Stomach (tissue), 9 donors: ENCODE measurements around the gene DIDO1. TPM values are rescaled to one million over a fixed set of nuclear protein-coding genes. Genes with fewer than 3 reads are reported as not detected.

Experiments
- DNase-seq, 2 donors: peaks; one replicate each; pipeline versions ENCODE4 v3.0.0 to v3.0.0-alpha.2; 2013 to 2019
- H3K27ac ChIP-seq, 5 donors: fragments of 200-600 bp in 4 of 5; sonication (generic) in 4 of 5; one replicate each; pipeline ENCODE4 v1.5.1; 2013 to 2019; ENCODE audit warnings: mild to moderate bottlenecking in 1 of 5, moderate library complexity in 1 of 5
- H3K27me3 ChIP-seq, 3 donors: fragments of 200-600 bp; sonication (generic); one replicate each; pipeline ENCODE4 v1.5.1; 2017 to 2019; ENCODE audit warnings: mixed run types in 1 of 3
- H3K36me3 ChIP-seq, 4 donors: fragments of 200-600 bp; sonication (generic); 1 replicate in 3 of 4; 2 replicates in 1 of 4; pipeline ENCODE4 v1.5.1; 2016 to 2019
- H3K4me1 ChIP-seq, 4 donors: fragments of 200-600 bp; sonication (generic); one replicate each; pipeline ENCODE4 v1.5.1; 2016 to 2019
- H3K4me3 ChIP-seq, 4 donors: fragments of 200-600 bp; sonication (generic) in 3 of 4; one replicate each; pipeline ENCODE4 v1.5.1; 2016 to 2019; ENCODE audit warnings: mild to moderate bottlenecking in 1 of 4
- H3K9me3 ChIP-seq, 4 donors: fragments of 200-600 bp; sonication (generic); one replicate each; pipeline ENCODE4 v1.5.1; 2016 to 2019
- CTCF ChIP-seq, 7 experiments: fragments of 450-650 bp in 4 of 7; fragments of 200-600 bp in 3 of 7; sonication (generic) in 3 of 7; IDR thresholded peaks; one replicate each; pipeline ENCODE4 v1.5.1; 2016 to 2019; ENCODE audit warnings: antibody characterized with exemption in 7 of 7, control low read depth in 2 of 7, mild to moderate bottlenecking in 1 of 7
- EP300 ChIP-seq: sonication (generic); formaldehyde crosslinking; IDR thresholded peaks from one replicate; pipeline ENCODE4 v1.6.1; 2017; ENCODE audit warnings: antibody characterized with exemption
- POLR2A ChIP-seq, 4 donors: fragments of 450-650 bp; IDR thresholded peaks; one replicate each; pipeline ENCODE4 v1.6.1; 2016; ENCODE audit warnings: antibody characterized with exemption in 4 of 4, control low read depth in 2 of 4, mild to moderate bottlenecking in 1 of 4, moderate library complexity in 1 of 4
- POLR2AphosphoS5 ChIP-seq, 3 donors: sonication (generic); formaldehyde crosslinking; IDR thresholded peaks; one replicate each; pipeline ENCODE4 v1.6.1; 2016; ENCODE audit warnings: antibody characterized with exemption in 3 of 3
- WGBS, 5 donors: extraction: QIAGEN DNeasy Blood & Tissue Kit in 3 of 5; methylation state at CpG; one replicate each; pipeline versions ENCODE4 v1.1.5 to v1.1.7; 2013 to 2018; 5-methylcytosine and 5-hydroxymethylcytosine counted together
- intact Hi-C: fragments of 100-400 bp; cut with DNase I; formaldehyde crosslinking; loops from one replicate; pipeline ENCODE4 v1.15.1; 2023; ENCODE audit warnings: low total_unique reads
- polyA plus RNA-seq, 3 donors: library from polyadenylated mRNA; stranded (reverse); fragments of 200-250 nt; gene quantifications; one replicate each; pipeline ENCODE4 v1.2.3, GENCODE V29; 2013
- total RNA-seq, 5 donors: library from RNA; depleted of rRNA; stranded (reverse); fragments of >200 nt; gene quantifications; one replicate each; pipeline versions ENCODE4 v1.1.0 to v1.2.3, GENCODE V29; 2014 to 2016
- donor health status: healthy with polysubstance abuse.
- donor health status: Bipolar disorder and iron deficiency.
- donor health status: healthy.

The DIDO1 gene
- total and polyA plus RNA-seq, 8 donors, result 8.1 to 117 (median 57.7) TPM

GRCh38 chr20:62969939-62970306 lies 43.6 kb upstream of the DIDO1 start:
- intact Hi-C loops, result no loop called here
- Histone ChIP-seq H3K4me3 (no peak overlapping the region), H3K27ac (no peak overlapping the region), H3K4me1 (peaks cover 7 to 18% (median 14%) of the 10 kb centered on the region in 4 donors), H3K36me3 (peaks cover 0 to 27% (median 8%) of the 10 kb centered on the region in 4 donors), H3K27me3 (peaks cover 13 to 69% (median 46%) of the 10 kb centered on the region in 3 donors), H3K9me3 (no peaks in the 10 kb centered on the region)
- TF ChIP-seq POLR2A (IDR thresholded peaks at IDR 0.05), result no peak
- no peak for TF ChIP-seq CTCF (IDR thresholded peaks at IDR 0.05)
- 70 to 77% (median 75%) methylated on average over 8 of the region's 8 CpGs for WGBS, 5 donors
- no peak for DNase-seq

- no peak for DNase-seq
- Histone ChIP-seq H3K27ac (no peak overlapping the region), H3K4me1 (peaks cover 7 to 17% (median 14%) of the 10 kb centered on the region in 4 donors), H3K36me3 (peaks cover 0 to 33% (median 15%) of the 10 kb centered on the region in 4 donors), H3K9me3 (no peaks in the 10 kb centered on the region), H3K4me3 (no peak overlapping the region), H3K27me3 (peaks cover 13 to 62% (median 39%) of the 10 kb centered on the region in 3 donors)
- intact Hi-C loops, result no loop called here
- WGBS, 5 donors, result 41 to 55% (median 47%) methylated on average over 16 of the region's 16 CpGs
- no peak for TF ChIP-seq POLR2A (IDR thresholded peaks at IDR 0.05)
- TF ChIP-seq CTCF (IDR thresholded peaks at IDR 0.05), result no peak
- no peak for TF ChIP-seq EP300
- no peak for TF ChIP-seq POLR2AphosphoS5 (IDR thresholded peaks at IDR 0.05)
These were observed 43.0 kb upstream of the DIDO1 start for GRCh38 chr20:62969179-62969760.

- H3K4me1 ChIP-seq, result peaks cover 7 to 14% (median 13%) of the 10 kb centered on the region in 4 donors
- 59 to 65% (median 61%) methylated on average over 21 of the region's 21 CpGs for WGBS, 5 donors
- no peaks in the 10 kb centered on the region for H3K9me3 ChIP-seq
- peaks cover 13 to 56% (median 32%) of the 10 kb centered on the region in 3 donors for H3K27me3 ChIP-seq
- H3K4me3 ChIP-seq, result no peak overlapping the region
- intact Hi-C loops, result no loop called here
- H3K27ac ChIP-seq, result no peak overlapping the region
- DNase-seq, result no peak
- H3K36me3 ChIP-seq, result peaks cover 0 to 40% (median 22%) of the 10 kb centered on the region in 4 donors
- TF ChIP-seq EP300 (no peak), CTCF (IDR thresholded peaks at IDR 0.05) (no peak), POLR2A (IDR thresholded peaks at IDR 0.05) (no peak), POLR2AphosphoS5 (IDR thresholded peaks at IDR 0.05) (no peak)
These were observed 42.3 kb upstream of the DIDO1 start for GRCh38 chr20:62968378-62969178.

- Histone ChIP-seq H3K36me3 (peaks cover 0 to 48% (median 30%) of the 10 kb centered on the region in 4 donors), H3K4me1 (peaks cover 3 to 7% (median 6%) of the 10 kb centered on the region in 4 donors), H3K4me3 (no peak overlapping the region), H3K27me3 (peaks cover 5 to 48% (median 24%) of the 10 kb centered on the region in 3 donors), H3K27ac (no peak overlapping the region), H3K9me3 (no peaks in the 10 kb centered on the region)
- WGBS, 5 donors, result 85 to 91% (median 88%) methylated on average over 20 to 27 of the region's 27 CpGs
- TF ChIP-seq EP300, result no peak
- no peak for DNase-seq
- intact Hi-C loops, result no loop called here
These were observed 41.5 kb upstream of the DIDO1 start for GRCh38 chr20:62967628-62968351.
